ENCODE data around the gene TMA7B.

- TF ChIP-seq CTCF (IDR thresholded peaks at IDR 0.05; ENCODE audit: low read depth, low read length) (no peak), EZH2phosphoT487 (IDR thresholded peaks at IDR 0.05; ENCODE audit: low read depth) (no peak)
Measured at GRCh38 chr22:39989633-39990032, 29.4 kb downstream of the TMA7B start.
